KMS-11 (cell line): ENCODE measurements around the gene SAMD9L.
"Not testable (repeated sequence)": the region's sequence is repeated elsewhere in the genome, so short reads cannot be mapped to it uniquely, and the experiment has no call there.

Experiments used
- H2AFZ ChIP-seq: fragments of 200-600 bp; sonication (generic); 2 replicates; pipeline ENCODE4 v1.6.1; 2016; ENCODE audit warnings: antibody characterized with exemption, mixed run types, low read depth
- H3K27ac ChIP-seq: fragments of 200-600 bp; sonication (generic); 2 replicates; pipeline ENCODE4 v1.6.1; 2016; ENCODE audit warnings: mild to moderate bottlenecking, mixed run types
- H3K27me3 ChIP-seq: fragments of 200-600 bp; sonication (generic); 2 replicates; pipeline ENCODE4 v1.6.1; 2017; ENCODE audit warnings: mild to moderate bottlenecking, low read depth, mixed run types, moderate library complexity; ENCODE audit not compliant: insufficient read depth
- H3K36me3 ChIP-seq: fragments of 200-600 bp; sonication (generic); 2 replicates; pipeline ENCODE4 v1.6.1; 2017; ENCODE audit warnings: mild to moderate bottlenecking, mixed run types; ENCODE audit not compliant: insufficient read depth
- H3K4me1 ChIP-seq: fragments of 200-600 bp; sonication (generic); 2 replicates; pipeline ENCODE4 v1.6.1; 2016; ENCODE audit warnings: mild to moderate bottlenecking, low read depth, mixed run types; ENCODE audit not compliant: poor library complexity, severe bottlenecking
- H3K4me2 ChIP-seq: fragments of 200-600 bp; sonication (generic); 2 replicates; pipeline ENCODE4 v1.7.0; 2016; ENCODE audit warnings: mild to moderate bottlenecking, mixed run types
- H3K4me3 ChIP-seq: fragments of 200-600 bp; sonication (generic); IDR thresholded peaks from 2 replicates; pipeline ENCODE4 v1.6.1; 2017; ENCODE audit warnings: low read depth, low read length, mixed read lengths; ENCODE audit not compliant: insufficient read depth
- H3K79me2 ChIP-seq: fragments of 200-600 bp; sonication (generic); 2 replicates; pipeline ENCODE4 v1.6.1; 2016; ENCODE audit warnings: low read depth, mixed run types; ENCODE audit not compliant: insufficient read depth
- H3K9ac ChIP-seq: fragments of 200-600 bp; sonication (generic); 2 replicates; pipeline ENCODE4 v1.6.1; 2016; ENCODE audit warnings: mild to moderate bottlenecking, mixed run types
- H4K20me1 ChIP-seq: fragments of 200-600 bp; sonication (generic); 2 replicates; pipeline ENCODE4 v1.6.1; 2016; ENCODE audit warnings: mild to moderate bottlenecking, mixed run types; ENCODE audit not compliant: insufficient read depth
- TF ChIP-seq, protein P1 (sequence below): fragments of 200-600 bp; sonication (generic); conservative IDR thresholded peaks from 2 replicates; pipeline ENCODE4 v1.6.1; 2017; ENCODE audit warnings: low read depth, mild to moderate bottlenecking, antibody characterized with exemption, low read length, moderate library complexity, mixed read lengths

SAMD9L gene

GRCh38 chr7:93140582-93141191 lies 7.5 kb downstream of the SAMD9L start:
- no peaks in the 10 kb centered on the region for H3K27me3 ChIP-seq
- no peak overlapping the region for H3K9ac ChIP-seq
- peaks cover under 1% of the 10 kb centered on the region; the same call in 1 of the 2 replicates for H3K79me2 ChIP-seq
- H3K4me2 ChIP-seq, result no peak overlapping the region
- no peak overlapping the region for H2AFZ ChIP-seq
- TF ChIP-seq, protein P1, sequence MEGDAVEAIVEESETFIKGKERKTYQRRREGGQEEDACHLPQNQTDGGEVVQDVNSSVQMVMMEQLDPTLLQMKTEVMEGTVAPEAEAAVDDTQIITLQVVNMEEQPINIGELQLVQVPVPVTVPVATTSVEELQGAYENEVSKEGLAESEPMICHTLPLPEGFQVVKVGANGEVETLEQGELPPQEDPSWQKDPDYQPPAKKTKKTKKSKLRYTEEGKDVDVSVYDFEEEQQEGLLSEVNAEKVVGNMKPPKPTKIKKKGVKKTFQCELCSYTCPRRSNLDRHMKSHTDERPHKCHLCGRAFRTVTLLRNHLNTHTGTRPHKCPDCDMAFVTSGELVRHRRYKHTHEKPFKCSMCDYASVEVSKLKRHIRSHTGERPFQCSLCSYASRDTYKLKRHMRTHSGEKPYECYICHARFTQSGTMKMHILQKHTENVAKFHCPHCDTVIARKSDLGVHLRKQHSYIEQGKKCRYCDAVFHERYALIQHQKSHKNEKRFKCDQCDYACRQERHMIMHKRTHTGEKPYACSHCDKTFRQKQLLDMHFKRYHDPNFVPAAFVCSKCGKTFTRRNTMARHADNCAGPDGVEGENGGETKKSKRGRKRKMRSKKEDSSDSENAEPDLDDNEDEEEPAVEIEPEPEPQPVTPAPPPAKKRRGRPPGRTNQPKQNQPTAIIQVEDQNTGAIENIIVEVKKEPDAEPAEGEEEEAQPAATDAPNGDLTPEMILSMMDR, result no peak
- H3K4me1 ChIP-seq, result peaks cover 8% of the 10 kb centered on the region
- no peak overlapping the region for H3K4me3 ChIP-seq
- no peaks in the 10 kb centered on the region for H4K20me1 ChIP-seq
- H3K36me3 ChIP-seq, result peaks cover 7% of the 10 kb centered on the region; the same call in 1 of the 2 replicates
- no peak overlapping the region for H3K27ac ChIP-seq

GRCh38 chr7:93138576-93138975 lies 9.6 kb downstream of the SAMD9L start:
- peaks cover 19% of the 10 kb centered on the region; the same call in 1 of the 2 replicates for H3K36me3 ChIP-seq
- no peak overlapping the region for H2AFZ ChIP-seq
- H3K4me2 ChIP-seq, result no peak overlapping the region
- H3K9ac ChIP-seq, result no peak overlapping the region
- no peaks in the 10 kb centered on the region for H4K20me1 ChIP-seq
- H3K27me3 ChIP-seq, result no peaks in the 10 kb centered on the region
- H3K79me2 ChIP-seq, result no peaks in the 10 kb centered on the region
- TF ChIP-seq, protein P1, result no peak
- no peak overlapping the region for H3K4me3 ChIP-seq
- H3K4me1 ChIP-seq, result no peaks in the 10 kb centered on the region
- no peak overlapping the region for H3K27ac ChIP-seq

- Histone ChIP-seq H3K4me3 (no peak overlapping the region), H3K4me2 (no peak overlapping the region), H3K4me1 (no peaks in the 10 kb centered on the region), H4K20me1 (no peaks in the 10 kb centered on the region), H3K9ac (no peak overlapping the region), H3K27me3 (no peaks in the 10 kb centered on the region), H3K79me2 (no peaks in the 10 kb centered on the region), H3K36me3 (peaks cover 15% of the 10 kb centered on the region; the same call in 1 of the 2 replicates), H3K27ac (no peak overlapping the region), H2AFZ (no peak overlapping the region)
- TF ChIP-seq, protein P1, result no peak
These were observed 15.2 kb downstream of the SAMD9L start for GRCh38 chr7:93133005-93133404.

DNA sequence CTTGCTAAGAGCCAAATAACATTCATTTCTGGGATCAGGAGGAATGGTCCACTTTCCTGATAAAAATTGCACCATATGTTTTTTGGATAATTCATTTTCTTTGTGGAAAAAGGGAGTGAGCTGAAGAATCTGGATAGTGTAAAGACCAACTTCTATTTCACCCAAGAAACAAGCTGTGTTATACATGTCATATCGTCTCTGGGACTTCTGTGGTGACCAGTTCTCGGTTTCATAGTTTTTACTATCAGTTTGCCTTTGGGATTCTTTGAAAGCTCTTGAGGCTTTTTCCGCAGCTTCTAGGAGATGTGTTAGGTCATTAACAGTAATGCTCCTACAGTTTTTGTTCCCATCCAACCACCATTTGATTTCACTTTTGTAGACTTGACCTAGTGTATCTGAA lies 16.0 kb downstream of the SAMD9L start:
- Histone ChIP-seq H3K4me2 (no peak overlapping the region), H4K20me1 (no peaks in the 10 kb centered on the region), H3K27me3 (no peaks in the 10 kb centered on the region), H3K36me3 (peaks cover 15% of the 10 kb centered on the region; the same call in 1 of the 2 replicates), H3K27ac (no peak overlapping the region), H3K9ac (no peak overlapping the region), H2AFZ (no peak overlapping the region), H3K4me3 (no peak overlapping the region), H3K79me2 (no peaks in the 10 kb centered on the region), H3K4me1 (no peaks in the 10 kb centered on the region)
- TF ChIP-seq, protein P1, result no peak

GRCh38 chr7:93126954-93127353 lies 21.2 kb downstream of the SAMD9L start:
- not testable (repeated sequence) for H3K27ac ChIP-seq, H2AFZ ChIP-seq, H3K79me2 ChIP-seq, H3K36me3 ChIP-seq, H3K27me3 ChIP-seq, H3K4me2 ChIP-seq, H3K4me3 ChIP-seq, H3K4me1 ChIP-seq, H4K20me1 ChIP-seq, H3K9ac ChIP-seq

DNA sequence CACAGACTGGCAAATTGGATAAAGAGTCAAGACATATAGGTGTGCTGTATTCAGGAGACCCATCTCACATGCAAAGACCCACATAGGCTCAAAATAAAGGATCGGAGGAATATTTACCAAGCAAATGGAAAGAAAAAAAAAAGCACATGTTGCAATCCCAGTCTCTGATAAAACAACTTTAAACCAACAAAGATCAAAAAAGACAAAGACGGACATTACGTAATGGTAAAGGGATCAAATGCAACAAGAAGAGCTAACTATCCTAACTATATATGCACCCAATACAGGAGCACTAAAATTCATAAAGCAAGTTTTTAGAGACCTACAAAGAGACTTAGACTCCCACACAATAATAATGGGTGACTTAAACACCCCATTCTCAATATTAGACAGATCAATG lies 24.7 kb downstream of the SAMD9L start:
- not testable (repeated sequence) for H3K36me3 ChIP-seq, H3K4me3 ChIP-seq, H3K9ac ChIP-seq, H3K27me3 ChIP-seq, H3K27ac ChIP-seq, H3K4me1 ChIP-seq, H3K4me2 ChIP-seq, H2AFZ ChIP-seq, H3K79me2 ChIP-seq, H4K20me1 ChIP-seq
